ENCODE measurements around the gene MYBBP1A.
A peak's percentile ranks its signal among the peaks of the same experiment; 100 is the strongest.

MYBBP1A gene

DNA sequence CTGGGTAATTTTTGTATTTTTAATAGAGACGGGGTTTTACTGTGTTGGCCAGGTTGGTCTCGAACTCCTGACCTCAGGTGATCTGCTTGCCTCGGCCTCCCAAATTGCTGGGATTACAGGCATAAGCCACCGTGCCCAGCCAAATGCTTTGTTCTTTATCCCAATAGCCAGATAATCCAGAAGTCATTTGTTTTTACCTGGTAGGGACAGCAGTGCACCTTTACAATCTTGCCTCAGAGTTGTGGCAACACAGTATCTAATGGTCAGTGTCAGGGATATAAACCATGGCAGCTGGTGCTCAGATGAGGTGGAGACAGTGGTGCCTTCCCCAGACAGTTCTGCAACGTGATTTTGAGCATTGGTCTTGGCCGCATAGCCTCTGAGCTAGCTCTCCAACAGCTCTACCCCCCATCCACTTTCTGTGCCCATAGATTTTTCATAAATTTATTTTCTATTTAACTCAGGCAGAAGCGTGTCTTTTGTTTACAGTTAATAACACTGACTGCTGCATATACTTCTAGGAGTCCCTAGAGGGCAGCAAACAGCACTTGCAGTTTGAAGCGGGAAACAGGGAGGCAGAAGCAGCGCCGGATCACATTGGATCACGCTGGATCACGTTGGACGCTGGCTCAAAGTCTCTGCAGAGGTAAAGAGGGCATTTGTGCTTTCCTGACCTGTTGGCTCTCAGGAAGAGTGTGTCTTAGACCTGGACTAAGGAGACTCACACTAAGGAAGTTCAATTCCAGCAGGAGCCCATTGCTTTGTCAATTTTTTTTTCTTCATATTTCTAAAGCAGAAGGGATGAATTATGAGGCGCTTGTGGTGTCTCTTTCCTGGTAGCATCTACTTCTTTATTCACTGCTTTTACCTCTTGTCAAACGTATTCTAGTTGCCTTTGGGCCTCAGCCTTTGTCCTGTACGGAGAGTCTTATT lies 10.3 kb upstream of the MYBBP1A start:
- peaks cover 7% of the 10 kb centered on the region for H3K4me1 ChIP-seq (ENCODE audit: control insufficient read depth, insufficient read depth, low read length)
- H3K27me3 ChIP-seq (replicated peaks; ENCODE audit: control insufficient read depth, insufficient read depth, low read length) = peaks cover 3% of the 10 kb centered on the region
- no peaks in the 10 kb centered on the region for H3K36me3 ChIP-seq (ENCODE audit: control insufficient read depth, insufficient read depth, low read length, severe bottlenecking)
- no peak overlapping the region for H3K9ac ChIP-seq (ENCODE audit: low read length)
- peak; percentile 93 for DNase-seq (ENCODE audit: low read depth)
- no peak overlapping the region for H3K4me3 ChIP-seq (ENCODE audit: low read length)
- H3K9me3 ChIP-seq (ENCODE audit: control insufficient read depth, low read length) = no peaks in the 10 kb centered on the region

DNA sequence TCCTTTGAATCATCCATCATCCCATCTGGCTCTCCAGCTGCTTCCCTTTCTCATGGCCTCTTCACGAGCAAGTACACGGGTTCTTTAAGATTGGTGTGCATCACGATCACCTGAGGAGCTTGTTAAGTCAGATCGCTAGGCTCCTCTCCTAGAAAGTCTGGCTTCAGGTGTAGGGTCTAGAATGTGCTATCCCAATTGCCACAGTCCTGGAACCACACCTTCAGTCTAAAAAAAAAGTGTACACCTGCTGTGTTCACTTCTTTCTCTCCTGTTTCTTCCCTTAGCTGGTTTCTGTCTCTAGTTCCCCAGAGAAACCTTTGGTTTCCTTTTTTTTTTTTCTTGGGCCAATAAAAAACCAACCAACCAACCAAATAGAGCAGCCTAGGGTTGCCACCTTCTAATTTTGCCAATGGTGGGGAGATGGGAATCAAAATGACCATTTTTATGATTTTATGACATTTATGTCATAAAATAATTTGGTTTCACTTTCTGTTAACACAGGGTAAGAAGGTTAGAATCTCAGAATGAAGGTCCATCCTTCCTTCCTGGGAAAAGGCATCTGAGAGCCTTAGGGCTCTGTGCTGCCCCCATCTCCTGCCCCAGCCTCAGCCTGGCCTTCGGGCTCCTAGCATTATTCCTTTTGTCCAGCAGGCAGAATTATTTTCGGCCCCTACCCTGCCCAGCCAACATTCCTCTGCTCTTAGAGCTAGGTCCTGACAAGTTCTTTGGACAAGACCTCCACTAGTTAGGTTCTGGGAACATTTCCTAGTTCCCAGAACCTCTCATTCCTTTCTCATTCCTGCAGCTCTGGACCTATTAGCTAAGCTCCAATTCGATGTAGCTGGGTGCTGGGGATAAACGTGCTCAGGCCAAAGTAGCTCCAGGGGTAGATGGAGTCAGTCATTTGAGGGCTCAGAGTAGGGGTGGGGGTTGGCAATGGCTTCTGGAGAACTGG lies 7.1 kb upstream of the MYBBP1A start:
- Histone ChIP-seq H3K4me1 (ENCODE audit: control insufficient read depth, insufficient read depth, low read length) (peaks cover 7% of the 10 kb centered on the region), H3K36me3 (ENCODE audit: control insufficient read depth, insufficient read depth, low read length, severe bottlenecking) (no peaks in the 10 kb centered on the region), H3K27me3 (replicated peaks; ENCODE audit: control insufficient read depth, insufficient read depth, low read length) (no peaks in the 10 kb centered on the region), H3K9me3 (ENCODE audit: control insufficient read depth, low read length) (no peaks in the 10 kb centered on the region), H3K4me3 (ENCODE audit: low read length) (no peak overlapping the region), H3K9ac (ENCODE audit: low read length) (no peak overlapping the region)
- DNase-seq (ENCODE audit: low read depth) = no peak

DNA sequence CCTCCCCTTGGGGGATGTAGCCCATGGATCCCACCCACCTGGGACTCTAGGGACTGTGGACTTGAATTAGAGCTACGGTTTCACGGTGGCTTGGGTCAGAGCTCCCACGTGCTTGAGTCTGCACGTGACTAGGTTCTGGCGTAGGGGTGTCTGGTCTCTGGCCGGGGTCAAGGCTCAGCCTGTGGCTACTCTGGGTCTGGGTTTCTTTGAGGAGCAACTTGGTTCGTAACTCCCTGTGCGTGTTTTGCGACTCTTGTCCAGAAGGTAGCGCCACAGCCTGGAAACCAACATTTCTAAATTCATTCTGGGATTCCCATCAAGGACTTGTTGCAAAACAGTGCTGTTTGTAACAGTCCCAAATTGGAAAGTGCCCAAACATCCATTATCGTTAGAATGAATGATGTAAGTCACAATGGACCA lies 5.7 kb upstream of the MYBBP1A start:
- DNase-seq (ENCODE audit: low read depth) = no peak
- Histone ChIP-seq H3K27me3 (replicated peaks; ENCODE audit: control insufficient read depth, insufficient read depth, low read length) (no peaks in the 10 kb centered on the region), H3K9ac (ENCODE audit: low read length) (peak overlapping the region; percentile 36), H3K9me3 (ENCODE audit: control insufficient read depth, low read length) (no peaks in the 10 kb centered on the region), H3K36me3 (ENCODE audit: control insufficient read depth, insufficient read depth, low read length, severe bottlenecking) (no peaks in the 10 kb centered on the region), H3K4me3 (ENCODE audit: low read length) (no peak overlapping the region), H3K4me1 (ENCODE audit: control insufficient read depth, insufficient read depth, low read length) (peaks cover 9% of the 10 kb centered on the region)

DNA sequence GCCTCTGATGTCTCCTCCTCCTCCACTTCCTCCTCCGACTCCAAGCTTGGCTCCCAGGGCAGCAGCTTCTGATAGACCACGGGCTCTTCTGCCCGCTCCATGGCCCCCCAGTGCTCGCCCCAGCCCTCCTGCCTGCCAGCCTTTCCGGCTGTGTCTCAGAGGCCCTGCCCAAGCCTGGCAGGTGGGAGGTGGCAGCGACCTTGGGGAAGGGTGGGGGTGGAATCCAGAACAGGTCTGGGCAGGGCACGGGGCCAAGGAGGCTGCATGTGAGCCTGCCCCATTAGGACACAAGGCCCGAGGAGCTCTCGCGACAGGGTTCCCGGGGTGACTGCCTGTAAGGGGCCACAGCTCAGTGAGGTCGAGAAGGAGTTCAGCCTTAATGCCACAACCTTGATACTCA lies 5.2 kb upstream of the MYBBP1A start, which contains the start of gene GGT6:
GGT6 (minus strand) TSS at position 157 of the 400 bp plus-strand sequence; CDS start at position 101, 56 bp downstream.
- Histone ChIP-seq H3K4me3 (ENCODE audit: low read length) (no peak within 1 kb of the TSS), H3K36me3 (ENCODE audit: control insufficient read depth, insufficient read depth, low read length, severe bottlenecking) (no peaks in the 10 kb centered on the region), H3K27me3 (replicated peaks; ENCODE audit: control insufficient read depth, insufficient read depth, low read length) (no peaks in the 10 kb centered on the region), H3K9me3 (ENCODE audit: control insufficient read depth, low read length) (no peaks in the 10 kb centered on the region), H3K9ac (ENCODE audit: low read length) (peak within 1 kb of the TSS; percentile 36), H3K4me1 (ENCODE audit: control insufficient read depth, insufficient read depth, low read length) (peaks cover 10% of the 10 kb centered on the region)
- no peak for DNase-seq (ENCODE audit: low read depth)

DNA sequence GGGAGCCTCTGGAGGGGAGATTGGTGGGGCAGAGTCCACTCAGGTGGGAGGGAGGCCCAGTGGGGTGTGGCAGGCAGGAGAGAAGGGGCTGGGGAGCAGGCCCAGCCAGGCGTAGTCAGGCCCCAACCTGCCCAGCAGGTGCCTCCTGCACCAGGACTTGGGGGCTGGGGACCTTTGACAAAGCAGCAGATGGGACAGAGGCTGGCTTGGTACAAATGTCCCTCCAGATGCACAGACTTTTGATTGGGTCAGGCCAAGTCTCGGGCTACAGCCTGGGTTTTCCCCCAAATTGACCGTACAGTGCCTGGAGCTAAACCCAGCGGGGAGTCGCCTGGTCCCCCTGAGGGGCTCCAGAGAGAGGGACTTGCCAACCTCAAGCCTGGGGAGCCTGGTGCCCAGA lies 4.8 kb upstream of the MYBBP1A start:
- DNase-seq (ENCODE audit: low read depth) = no peak
- no peaks in the 10 kb centered on the region for H3K9me3 ChIP-seq (ENCODE audit: control insufficient read depth, low read length)
- no peaks in the 10 kb centered on the region for H3K36me3 ChIP-seq (ENCODE audit: control insufficient read depth, insufficient read depth, low read length, severe bottlenecking)
- H3K9ac ChIP-seq (ENCODE audit: low read length) = no peak overlapping the region
- H3K4me1 ChIP-seq (ENCODE audit: control insufficient read depth, insufficient read depth, low read length) = peaks cover 10% of the 10 kb centered on the region
- H3K4me3 ChIP-seq (ENCODE audit: low read length) = no peak overlapping the region
- H3K27me3 ChIP-seq (replicated peaks; ENCODE audit: control insufficient read depth, insufficient read depth, low read length) = no peaks in the 10 kb centered on the region

DNA sequence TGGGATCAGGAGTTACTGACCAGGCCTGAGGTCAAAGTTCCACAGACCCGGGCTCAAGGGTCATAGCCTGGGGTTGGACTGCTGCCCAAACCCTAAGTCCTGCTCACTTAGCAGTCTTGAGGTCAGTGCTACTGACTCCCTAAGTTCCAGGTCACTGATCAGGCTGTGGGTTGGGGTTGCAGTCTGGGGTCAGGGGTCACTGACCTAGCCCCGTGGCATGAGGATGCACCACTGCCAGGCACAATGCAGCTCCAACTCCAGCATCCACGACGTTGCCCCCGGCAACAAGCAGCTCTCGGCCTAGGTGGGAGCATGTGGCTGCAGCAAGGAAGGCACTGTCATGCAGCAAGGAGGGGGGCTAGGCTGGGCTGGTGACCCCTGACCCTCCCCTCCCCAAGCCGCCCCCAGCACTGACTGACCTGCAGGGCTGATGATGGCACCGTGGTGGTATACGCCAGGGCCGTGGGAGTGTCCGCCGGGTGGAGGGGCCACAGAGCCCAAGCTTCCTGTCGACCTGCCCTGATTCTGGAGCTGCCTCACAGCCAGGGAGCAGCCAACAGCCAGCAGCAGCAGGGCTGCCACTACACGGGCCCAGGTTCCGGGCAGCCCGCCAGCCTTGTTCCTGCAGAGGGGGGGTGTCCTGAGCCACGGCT lies 4.1 kb upstream of the MYBBP1A start:
- Histone ChIP-seq H3K9ac (ENCODE audit: low read length) (no peak overlapping the region), H3K4me1 (ENCODE audit: control insufficient read depth, insufficient read depth, low read length) (peaks cover 13% of the 10 kb centered on the region), H3K36me3 (ENCODE audit: control insufficient read depth, insufficient read depth, low read length, severe bottlenecking) (no peaks in the 10 kb centered on the region), H3K27me3 (replicated peaks; ENCODE audit: control insufficient read depth, insufficient read depth, low read length) (no peaks in the 10 kb centered on the region), H3K9me3 (ENCODE audit: control insufficient read depth, low read length) (no peaks in the 10 kb centered on the region), H3K4me3 (ENCODE audit: low read length) (no peak overlapping the region)
- DNase-seq (ENCODE audit: low read depth) = no peak

DNA sequence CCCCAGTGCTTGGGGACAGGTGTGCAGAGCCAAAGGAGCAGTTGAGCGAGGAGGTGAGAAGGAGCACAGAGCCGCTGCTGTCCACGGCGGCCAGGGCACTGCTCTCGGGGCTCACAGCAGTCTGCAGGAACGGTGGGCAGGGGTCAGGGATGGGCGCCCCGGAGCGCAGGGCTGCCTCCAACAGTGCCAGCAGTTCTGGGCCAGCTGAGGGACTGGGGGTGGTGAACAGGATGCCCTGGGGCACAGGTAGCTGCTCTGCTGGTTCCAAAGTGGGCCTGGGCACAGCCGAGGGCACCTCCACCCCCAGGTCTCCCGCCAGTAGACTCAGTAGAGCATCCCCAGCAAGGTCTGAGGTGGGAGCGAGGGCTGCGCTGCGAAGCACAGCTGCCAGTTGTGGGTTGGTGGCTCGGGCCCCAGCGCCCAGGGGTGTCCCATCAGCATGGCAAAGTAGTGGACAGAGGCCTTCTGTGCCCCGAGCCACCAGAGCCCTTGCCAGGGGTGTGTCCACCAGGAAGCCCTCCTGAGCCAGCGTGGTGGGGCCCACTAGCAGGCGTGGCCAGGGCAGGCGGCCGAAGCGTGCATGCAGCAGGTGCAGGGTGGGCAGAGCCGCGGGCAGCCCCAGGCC lies 3.3 kb upstream of the MYBBP1A start:
- Histone ChIP-seq H3K9ac (ENCODE audit: low read length) (no peak overlapping the region), H3K4me3 (ENCODE audit: low read length) (no peak overlapping the region), H3K36me3 (ENCODE audit: control insufficient read depth, insufficient read depth, low read length, severe bottlenecking) (no peaks in the 10 kb centered on the region), H3K4me1 (ENCODE audit: control insufficient read depth, insufficient read depth, low read length) (peaks cover 19% of the 10 kb centered on the region), H3K9me3 (ENCODE audit: control insufficient read depth, low read length) (no peaks in the 10 kb centered on the region), H3K27me3 (replicated peaks; ENCODE audit: control insufficient read depth, insufficient read depth, low read length) (no peaks in the 10 kb centered on the region)
- DNase-seq (ENCODE audit: low read depth) = no peak

DNA sequence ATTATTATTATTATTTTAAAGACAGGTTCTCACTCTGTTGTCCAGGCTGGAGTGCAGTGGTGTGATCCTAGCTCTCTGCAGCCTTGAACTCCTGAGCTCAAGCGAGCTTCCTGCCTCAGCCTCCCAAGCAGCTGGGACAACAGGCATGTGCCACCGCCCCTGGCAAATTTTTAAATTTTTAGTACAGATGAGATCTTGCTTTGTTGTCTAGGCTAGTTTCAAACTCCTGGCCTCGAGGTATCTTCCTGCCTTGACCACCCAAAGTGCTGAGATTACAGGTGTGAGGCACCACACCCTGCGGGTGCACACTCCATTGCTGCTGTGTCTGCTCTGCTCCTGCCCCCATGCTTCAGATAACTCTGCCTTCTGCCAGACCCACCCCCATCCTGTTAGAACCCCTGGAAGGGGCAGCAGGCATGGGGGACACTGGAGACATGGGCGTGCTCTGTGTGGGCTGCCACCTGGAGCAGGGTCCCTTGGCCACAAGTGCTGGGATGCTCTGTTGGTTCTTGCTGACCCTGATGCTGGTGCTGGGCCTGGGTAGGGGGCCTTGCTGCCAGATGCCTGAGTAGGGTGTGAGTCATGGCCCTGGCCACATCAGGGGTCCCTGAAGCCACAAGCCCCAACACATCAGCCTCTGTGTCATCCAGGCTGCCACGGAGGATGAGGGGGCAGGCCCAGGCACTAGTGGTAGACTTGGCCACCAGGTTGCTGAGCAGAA lies 2.6 kb upstream of the MYBBP1A start:
- DNase-seq (ENCODE audit: low read depth) = no peak
- no peak overlapping the region for H3K4me3 ChIP-seq (ENCODE audit: low read length)
- peaks cover 5% of the 10 kb centered on the region for H3K36me3 ChIP-seq (ENCODE audit: control insufficient read depth, insufficient read depth, low read length, severe bottlenecking)

DNA sequence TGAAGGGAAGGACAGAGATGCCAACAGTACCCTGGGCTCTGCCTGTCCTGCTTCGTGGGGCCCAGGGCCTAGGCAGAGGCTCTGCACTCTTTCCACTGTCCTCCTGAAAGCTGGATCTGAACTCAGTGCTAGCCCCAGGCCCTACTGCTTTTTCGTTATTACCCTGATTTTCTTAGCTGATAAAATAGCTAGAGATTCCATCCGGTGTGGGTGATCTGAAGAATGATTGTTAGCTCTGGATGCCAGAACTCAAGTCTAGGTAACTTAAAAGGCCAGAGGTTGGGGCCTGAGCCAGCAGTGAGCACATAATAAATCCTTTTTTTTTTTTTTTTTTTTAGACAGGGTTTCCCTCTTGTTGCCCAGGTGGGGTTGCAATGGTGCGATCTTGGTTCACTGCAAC lies 1.8 kb upstream of the MYBBP1A start:
- Histone ChIP-seq H3K4me3 (ENCODE audit: low read length) (no peak overlapping the region), H3K4me1 (ENCODE audit: control insufficient read depth, insufficient read depth, low read length) (peaks cover 15% of the 10 kb centered on the region), H3K27me3 (replicated peaks; ENCODE audit: control insufficient read depth, insufficient read depth, low read length) (no peaks in the 10 kb centered on the region), H3K9me3 (ENCODE audit: control insufficient read depth, low read length) (no peaks in the 10 kb centered on the region), H3K9ac (ENCODE audit: low read length) (no peak overlapping the region), H3K36me3 (ENCODE audit: control insufficient read depth, insufficient read depth, low read length, severe bottlenecking) (peaks cover 13% of the 10 kb centered on the region)
- no peak for DNase-seq (ENCODE audit: low read depth)

More for the DNA sequence above, 2.6 kb upstream of the MYBBP1A start:
- Histone ChIP-seq H3K4me1 (ENCODE audit: control insufficient read depth, insufficient read depth, low read length) (peaks cover 17% of the 10 kb centered on the region), H3K27me3 (replicated peaks; ENCODE audit: control insufficient read depth, insufficient read depth, low read length) (no peaks in the 10 kb centered on the region), H3K9me3 (ENCODE audit: control insufficient read depth, low read length) (no peaks in the 10 kb centered on the region), H3K9ac (ENCODE audit: low read length) (no peak overlapping the region)
